Natural killer cell (primary cell): Measurements from ENCODE around the gene HINT2. TPM values are rescaled to one million over a fixed set of nuclear protein-coding genes. Genes with fewer than 3 reads are reported as not detected.

ENCODE experiments used
- ATAC-seq, 3 donors: fragments of 150-1000 bp in 2 of 3; fragments of 200-7000 bp in 1 of 3; cut with Tn5 transposase; 1 replicate in 1 of 3; 2 replicates in 2 of 3; pipeline ENCODE4 v1.10.0; 2021; ENCODE audit warnings: mild to moderate bottlenecking in 2 of 3, moderate library complexity in 2 of 3
- DNase-seq, 2 donors: peaks; one replicate each; pipeline versions ENCODE4 v3.0.0 to v3.0.0-alpha.2; 2013 to 2021; ENCODE audit warnings: mixed read lengths in 1 of 2
- H3K27ac ChIP-seq: one replicate; pipeline ENCODE4 v1.5.1; 2013; ENCODE audit warnings: mild to moderate bottlenecking, low read length
- H3K27me3 ChIP-seq: one replicate; pipeline ENCODE4 v1.6.1; 2013; ENCODE audit warnings: low read length; ENCODE audit not compliant: control insufficient read depth, insufficient read depth
- H3K36me3 ChIP-seq: one replicate; pipeline ENCODE4 v1.6.1; 2013; ENCODE audit warnings: low read length; ENCODE audit not compliant: control insufficient read depth, insufficient read depth
- H3K4me1 ChIP-seq: one replicate; pipeline ENCODE4 v1.6.1; 2013; ENCODE audit warnings: low read length; ENCODE audit not compliant: control insufficient read depth, insufficient read depth
- H3K4me3 ChIP-seq: one replicate; pipeline ENCODE4 v1.5.1; 2013; ENCODE audit warnings: low read length
- H3K9me3 ChIP-seq: one replicate; pipeline ENCODE4 v1.6.1; 2013; ENCODE audit warnings: low read length; ENCODE audit not compliant: control insufficient read depth, insufficient read depth
- H3K27ac Mint-ChIP-seq, 2 donors: one replicate each; pipeline ENCODE4 v1.8.0; 2022; ENCODE audit warnings: mild to moderate bottlenecking in 2 of 2, mixed read lengths in 2 of 2, moderate library complexity in 1 of 2
- H3K27me3 Mint-ChIP-seq, 2 donors: one replicate each; pipeline ENCODE4 v1.8.0; 2022; ENCODE audit warnings: low read depth in 2 of 2, mixed read lengths in 2 of 2
- H3K36me3 Mint-ChIP-seq: one replicate; pipeline ENCODE4 v1.8.0; 2022; ENCODE audit warnings: mixed read lengths
- H3K4me1 Mint-ChIP-seq, 2 donors: one replicate each; pipeline ENCODE4 v1.8.0; 2022; ENCODE audit warnings: mixed read lengths in 2 of 2
- H3K4me3 Mint-ChIP-seq: one replicate; pipeline ENCODE4 v1.8.0; 2022; ENCODE audit warnings: mild to moderate bottlenecking, moderate library complexity, mixed read lengths
- H3K9me3 Mint-ChIP-seq, 2 donors: one replicate each; pipeline ENCODE4 v1.8.0; 2022; ENCODE audit warnings: mixed read lengths in 2 of 2
- CTCF ChIP-seq: fragments of 200-600 bp; IDR thresholded peaks from one replicate; pipeline ENCODE4 v1.8.0; 2022; ENCODE audit warnings: antibody characterized with exemption
- WGBS: methylation state at CpG from one replicate; pipeline ENCODE4 v1.1.7; 2013; ENCODE audit warnings: missing lambda C conversion rate; ENCODE audit not compliant: insufficient coverage; 5-methylcytosine and 5-hydroxymethylcytosine counted together
- intact Hi-C: fragments of 100-400 bp; cut with micrococcal nuclease; formaldehyde crosslinking; loops from one replicate; pipeline ENCODE4 v1.14.2; 2022
- total RNA-seq, 4 donors: library from RNA; stranded (reverse); fragments of 120-200 nt in 1 of 4; gene quantifications; one replicate each; pipeline versions ENCODE4 v1.2.3 to v1.2.4, GENCODE V29; 2013 to 2022

HINT2 gene
- total RNA-seq, 3 donors from 2014 or later (not counting 1 experiment from before 2014, with no cell fraction given) = 25.8 to 27.5 (median 25.9) TPM

GRCh38 chr9:35774907-35775635 is 39.8 kb downstream of the HINT2 start:
- no peak overlapping the region for H3K4me3 Mint-ChIP-seq
- H3K27me3 ChIP-seq = no peaks in the 10 kb centered on the region

GRCh38 chr9:35771943-35772342 is 42.9 kb downstream of the HINT2 start:
- no peak overlapping the region for H3K27ac ChIP-seq
- no peaks in the 10 kb centered on the region for H3K36me3 Mint-ChIP-seq
- H3K4me1 ChIP-seq = no peaks in the 10 kb centered on the region
- peaks cover 0 to 4% of the 10 kb centered on the region in 2 donors for H3K4me1 Mint-ChIP-seq
- no peaks in the 10 kb centered on the region for H3K9me3 Mint-ChIP-seq
- ATAC-seq (no peak), DNase-seq (no peak)
- intact Hi-C loops = no loop called here
- WGBS = 90% methylated on average over 3 of the region's 3 CpGs
- H3K9me3 ChIP-seq = no peaks in the 10 kb centered on the region
- H3K4me3 ChIP-seq = no peak overlapping the region
- no peak overlapping the region for H3K4me3 Mint-ChIP-seq
- no peak for TF ChIP-seq CTCF
- no peaks in the 10 kb centered on the region for H3K27me3 ChIP-seq
- no peaks in the 10 kb centered on the region for H3K27me3 Mint-ChIP-seq
- no peaks in the 10 kb centered on the region for H3K36me3 ChIP-seq
- no peak overlapping the region for H3K27ac Mint-ChIP-seq

More at GRCh38 chr9:35774907-35775635, 39.8 kb downstream of the HINT2 start:
- no peaks in the 10 kb centered on the region for H3K4me1 ChIP-seq
- Mint-ChIP-seq H3K27ac (no peak overlapping the region), H3K4me1 (peaks cover 0 to 4% of the 10 kb centered on the region in 2 donors), H3K9me3 (no peaks in the 10 kb centered on the region), H3K27me3 (no peaks in the 10 kb centered on the region), H3K36me3 (no peaks in the 10 kb centered on the region)
- no peak for TF ChIP-seq CTCF
- no peaks in the 10 kb centered on the region for H3K9me3 ChIP-seq
- intact Hi-C loops = no loop called here
- no peak for DNase-seq
- whole genome bisulfite sequencing = 38% methylated on average over 3 of the region's 7 CpGs
- no peak for ATAC-seq
- no peak overlapping the region for H3K4me3 ChIP-seq
- H3K36me3 ChIP-seq = no peaks in the 10 kb centered on the region
- no peak overlapping the region for H3K27ac ChIP-seq

- H3K4me3 Mint-ChIP-seq = no peak overlapping the region
- no peaks in the 10 kb centered on the region for H3K36me3 Mint-ChIP-seq
- no peak for TF ChIP-seq CTCF
- H3K27ac Mint-ChIP-seq = no peak overlapping the region
- Histone ChIP-seq H3K9me3 (no peaks in the 10 kb centered on the region), H3K27ac (no peak overlapping the region), H3K4me1 (no peaks in the 10 kb centered on the region), H3K4me3 (no peak overlapping the region), H3K36me3 (no peaks in the 10 kb centered on the region), H3K27me3 (no peaks in the 10 kb centered on the region)
- no CpG with 5 or more reads among the region's 1 CpG for WGBS
- H3K27me3 Mint-ChIP-seq = no peaks in the 10 kb centered on the region
- intact Hi-C loops = no loop called here
- peaks cover 0 to 4% of the 10 kb centered on the region in 2 donors for H3K4me1 Mint-ChIP-seq
- no peak for ATAC-seq
- no peaks in the 10 kb centered on the region for H3K9me3 Mint-ChIP-seq
- DNase-seq = no peak
Measured at GRCh38 chr9:35771534-35771933, 43.3 kb downstream of the HINT2 start.

- 46% methylated on average over 3 of the region's 4 CpGs for WGBS
Measured at GRCh38 chr9:35771075-35771433, 43.8 kb downstream of the HINT2 start.

More at GRCh38 chr9:35771075-35771433, 43.8 kb downstream of the HINT2 start:
- Histone ChIP-seq H3K27ac (no peak overlapping the region), H3K4me3 (no peak overlapping the region), H3K4me1 (no peaks in the 10 kb centered on the region), H3K27me3 (no peaks in the 10 kb centered on the region), H3K36me3 (no peaks in the 10 kb centered on the region), H3K9me3 (no peaks in the 10 kb centered on the region)
- intact Hi-C loops = no loop called here
- H3K27me3 Mint-ChIP-seq = no peaks in the 10 kb centered on the region
- ATAC-seq (no peak), DNase-seq (no peak)
- TF ChIP-seq CTCF = no peak
- H3K36me3 Mint-ChIP-seq = no peaks in the 10 kb centered on the region
- no peak overlapping the region for H3K27ac Mint-ChIP-seq
- no peak overlapping the region for H3K4me3 Mint-ChIP-seq
- no peaks in the 10 kb centered on the region for H3K9me3 Mint-ChIP-seq
- H3K4me1 Mint-ChIP-seq = peaks cover 0 to 4% of the 10 kb centered on the region in 2 donors
